Right atrium auricular region (tissue), 2 donors: ENCODE results near the gene RAB11FIP4. TPM values are rescaled to one million over a fixed set of nuclear protein-coding genes. Genes with fewer than 3 reads are reported as not detected.

Source experiments
- DNase-seq: peaks from one replicate; pipeline ENCODE4 v3.0.0-alpha.2; 2019; ENCODE audit warnings: low spot score
- H3K27ac ChIP-seq, 2 donors: fragments of 200-600 bp; sonication (generic); 1 replicate in 1 of 2; 2 replicates in 1 of 2; pipeline ENCODE4 v1.5.1; 2016 to 2019
- H3K27me3 ChIP-seq, 2 donors: fragments of 200-600 bp; sonication (generic); one replicate each; pipeline versions ENCODE4 v1.5.1 to v1.6.0; 2017 to 2019
- H3K36me3 ChIP-seq: fragments of 200-600 bp; sonication (generic); one replicate; pipeline ENCODE4 v1.5.1; 2016
- H3K4me1 ChIP-seq, 2 donors: fragments of 200-600 bp; sonication (generic); one replicate each; pipeline versions ENCODE4 v1.5.1 to v1.6.0; 2017 to 2019
- H3K4me3 ChIP-seq, 2 donors: fragments of 200-600 bp; sonication (generic); 1 replicate in 1 of 2; 2 replicates in 1 of 2; pipeline ENCODE4 v1.5.1; 2017 to 2019; ENCODE audit warnings: mild to moderate bottlenecking in 1 of 2, moderate library complexity in 1 of 2
- H3K9me3 ChIP-seq, 2 donors: fragments of 200-600 bp; sonication (generic); one replicate each; pipeline ENCODE4 v1.5.1; 2019
- total RNA-seq, 2 donors: library from RNA; depleted of rRNA; stranded (reverse); fragments of >200 nt; gene quantifications; one replicate each; pipeline ENCODE4 v1.1.0, GENCODE V29; 2016
- TF ChIP-seq, protein P1 (sequence below), 2 donors: fragments of 200-600 bp; sonication (generic); IDR thresholded peaks; one replicate each; pipeline ENCODE4 v1.5.1; 2019; ENCODE audit warnings: antibody characterized with exemption in 2 of 2

RAB11FIP4 gene
- total RNA-seq, 2 donors from 2014 or later = 4.4 to 7.2 TPM

DNA sequence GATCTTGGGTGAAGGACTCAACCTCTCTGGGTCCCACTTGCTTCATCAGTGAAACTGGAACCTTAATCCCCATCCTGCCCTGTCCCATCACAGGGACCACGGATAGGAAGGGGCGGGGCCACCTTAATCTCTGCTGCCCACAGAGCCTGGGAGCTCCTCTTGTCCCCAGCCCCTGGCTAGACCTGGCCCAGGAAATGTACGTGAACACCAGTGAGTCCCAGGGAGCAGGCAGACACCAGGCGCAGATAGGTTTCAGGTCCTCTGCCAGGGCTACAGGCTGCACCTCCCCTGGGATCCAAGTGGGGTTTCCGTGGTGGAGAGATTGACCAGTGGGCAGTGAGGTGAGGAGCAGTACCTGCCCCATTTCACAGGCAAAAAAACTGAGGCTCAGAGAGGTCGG, 21.0 kb downstream of the RAB11FIP4 start:
- TF ChIP-seq, protein P1, sequence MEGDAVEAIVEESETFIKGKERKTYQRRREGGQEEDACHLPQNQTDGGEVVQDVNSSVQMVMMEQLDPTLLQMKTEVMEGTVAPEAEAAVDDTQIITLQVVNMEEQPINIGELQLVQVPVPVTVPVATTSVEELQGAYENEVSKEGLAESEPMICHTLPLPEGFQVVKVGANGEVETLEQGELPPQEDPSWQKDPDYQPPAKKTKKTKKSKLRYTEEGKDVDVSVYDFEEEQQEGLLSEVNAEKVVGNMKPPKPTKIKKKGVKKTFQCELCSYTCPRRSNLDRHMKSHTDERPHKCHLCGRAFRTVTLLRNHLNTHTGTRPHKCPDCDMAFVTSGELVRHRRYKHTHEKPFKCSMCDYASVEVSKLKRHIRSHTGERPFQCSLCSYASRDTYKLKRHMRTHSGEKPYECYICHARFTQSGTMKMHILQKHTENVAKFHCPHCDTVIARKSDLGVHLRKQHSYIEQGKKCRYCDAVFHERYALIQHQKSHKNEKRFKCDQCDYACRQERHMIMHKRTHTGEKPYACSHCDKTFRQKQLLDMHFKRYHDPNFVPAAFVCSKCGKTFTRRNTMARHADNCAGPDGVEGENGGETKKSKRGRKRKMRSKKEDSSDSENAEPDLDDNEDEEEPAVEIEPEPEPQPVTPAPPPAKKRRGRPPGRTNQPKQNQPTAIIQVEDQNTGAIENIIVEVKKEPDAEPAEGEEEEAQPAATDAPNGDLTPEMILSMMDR (IDR thresholded peaks at IDR 0.05) = no peak
- no peak for DNase-seq
- Histone ChIP-seq H3K36me3 (no peaks in the 10 kb centered on the region), H3K4me3 (no peak overlapping the region), H3K9me3 (no peaks in the 10 kb centered on the region), H3K27me3 (no peaks in the 10 kb centered on the region), H3K27ac (no peak overlapping the region), H3K4me1 (peaks cover 0 to 17% of the 10 kb centered on the region in 2 donors)

DNA sequence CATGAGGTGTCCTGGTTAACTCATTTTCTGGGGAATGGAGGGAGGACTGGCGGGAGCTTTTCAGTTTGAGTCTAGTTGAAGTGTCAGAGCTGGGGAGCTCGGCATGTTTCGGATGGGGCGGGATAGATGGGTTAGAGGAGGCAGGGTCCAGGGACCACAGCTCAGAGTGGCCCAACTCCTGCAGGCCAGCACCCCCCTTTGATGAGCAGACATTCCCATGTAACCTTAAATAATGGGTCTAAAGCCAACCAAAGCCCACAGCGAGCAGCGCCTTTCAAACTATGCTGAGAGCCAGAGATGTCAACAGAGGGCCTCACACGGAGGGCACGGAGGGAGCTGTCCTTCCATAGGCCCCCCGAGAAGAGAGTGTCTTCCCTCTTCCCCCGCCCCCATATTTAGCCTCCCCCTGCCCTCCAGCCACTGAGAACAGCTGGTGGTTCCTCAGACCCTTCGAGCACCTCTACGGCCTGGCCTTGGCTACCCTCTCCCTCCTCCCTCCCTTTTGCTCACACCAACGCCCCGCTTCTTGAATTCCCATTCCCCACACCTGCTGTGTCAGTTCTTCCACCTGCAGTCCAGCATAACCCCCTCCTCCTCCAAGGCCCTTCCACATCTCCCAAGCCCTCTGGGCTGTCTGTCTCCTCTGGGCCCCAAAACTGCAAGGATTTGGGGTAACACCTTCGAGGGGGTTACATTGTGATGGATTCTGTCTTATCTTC, 21.8 kb downstream of the RAB11FIP4 start:
- Histone ChIP-seq H3K9me3 (no peaks in the 10 kb centered on the region), H3K4me1 (peaks cover 0 to 17% of the 10 kb centered on the region in 2 donors), H3K4me3 (no peak overlapping the region), H3K27me3 (no peaks in the 10 kb centered on the region), H3K36me3 (no peaks in the 10 kb centered on the region), H3K27ac (no peak overlapping the region)
- DNase-seq = no peak
- TF ChIP-seq, protein P1 (IDR thresholded peaks at IDR 0.05) = no peak

DNA sequence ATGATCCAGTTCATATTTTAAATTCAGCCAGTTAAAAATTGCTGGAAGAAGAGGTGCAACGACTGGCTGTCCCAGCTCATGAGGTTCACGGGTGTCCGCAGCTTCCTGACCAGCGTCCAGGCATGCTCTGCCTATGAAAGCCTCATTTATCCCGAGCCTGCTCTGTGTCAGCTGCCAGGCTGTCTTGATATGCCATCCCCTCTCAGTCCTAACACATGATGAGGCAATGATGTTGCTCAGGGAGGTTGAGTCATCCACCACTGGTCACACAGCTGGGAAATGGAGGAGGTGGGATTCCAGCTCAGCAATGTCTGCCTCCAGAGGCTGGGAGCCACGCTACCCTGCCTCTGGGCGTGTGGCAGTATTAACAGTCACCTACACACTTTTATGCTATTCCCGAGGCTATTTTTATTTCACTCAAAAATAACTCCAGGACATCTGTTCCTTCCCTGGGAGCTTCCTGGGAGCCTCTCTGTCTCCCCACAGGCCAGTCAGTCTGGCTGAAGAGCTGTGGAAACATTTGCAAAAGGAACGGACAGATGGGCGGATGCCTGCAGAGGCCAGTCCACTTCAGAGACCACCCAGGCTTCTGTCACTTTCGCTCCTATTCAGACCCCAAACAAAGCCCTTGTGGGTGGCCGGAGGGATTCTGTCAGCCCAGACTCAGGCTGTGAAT, 22.5 kb downstream of the RAB11FIP4 start:
- no peak overlapping the region for H3K27ac ChIP-seq
- no peaks in the 10 kb centered on the region for H3K36me3 ChIP-seq
- peaks cover 0 to 17% of the 10 kb centered on the region in 2 donors for H3K4me1 ChIP-seq
- no peaks in the 10 kb centered on the region for H3K9me3 ChIP-seq
- DNase-seq = no peak
- no peak overlapping the region for H3K4me3 ChIP-seq
- no peaks in the 10 kb centered on the region for H3K27me3 ChIP-seq
- TF ChIP-seq, protein P1 (IDR thresholded peaks at IDR 0.05) = no peak

DNA sequence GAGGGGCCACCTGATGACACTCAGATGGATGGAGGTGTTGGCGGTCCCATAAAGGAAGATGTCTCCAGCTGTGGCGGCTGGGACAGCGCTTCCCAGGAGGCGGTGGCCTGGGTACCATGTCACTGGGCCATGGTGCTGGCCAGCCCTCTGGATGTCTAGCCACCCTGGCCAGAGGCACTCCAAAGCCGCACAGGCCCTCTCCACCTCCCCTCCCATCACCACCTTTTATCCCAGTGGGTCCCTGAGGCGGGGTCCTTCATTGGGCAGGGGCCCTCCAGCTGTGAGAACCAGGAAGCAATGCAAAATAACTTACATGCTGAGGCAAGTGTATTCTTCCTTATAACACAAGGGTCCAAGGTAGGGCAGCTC, 23.1 kb downstream of the RAB11FIP4 start:
- TF ChIP-seq, protein P1 (IDR thresholded peaks at IDR 0.05) = no peak
- no peak overlapping the region for H3K4me3 ChIP-seq
- H3K36me3 ChIP-seq = no peaks in the 10 kb centered on the region
- H3K4me1 ChIP-seq = peaks cover 0 to 17% of the 10 kb centered on the region in 2 donors
- no peak for DNase-seq
- no peak overlapping the region for H3K27ac ChIP-seq
- H3K9me3 ChIP-seq = no peaks in the 10 kb centered on the region
- no peaks in the 10 kb centered on the region for H3K27me3 ChIP-seq

DNA sequence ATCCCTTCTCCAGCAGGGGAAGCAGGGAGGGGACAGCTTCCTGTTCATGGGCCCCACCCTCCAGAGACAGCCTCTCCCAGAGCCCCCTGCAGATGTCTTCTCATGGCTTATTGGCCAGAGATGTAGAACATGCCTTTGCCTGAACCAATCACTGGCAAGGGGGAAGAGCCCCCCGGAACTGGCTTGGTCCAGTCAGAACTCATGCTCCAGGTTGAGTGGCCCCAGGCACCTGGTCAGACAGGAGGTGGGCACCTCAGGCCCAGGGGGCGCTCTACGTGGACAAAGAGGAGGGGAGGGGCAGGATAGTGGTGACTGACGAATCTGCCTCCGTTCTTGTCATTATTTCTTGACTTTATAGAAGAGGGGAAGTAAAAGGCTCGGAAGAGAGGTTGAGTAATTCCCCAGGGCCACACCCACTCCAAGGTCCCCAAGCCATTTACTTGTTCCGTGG, 23.6 kb downstream of the RAB11FIP4 start:
- H3K27ac ChIP-seq = no peak overlapping the region
- H3K9me3 ChIP-seq = no peaks in the 10 kb centered on the region
- no peak overlapping the region for H3K4me3 ChIP-seq
- H3K36me3 ChIP-seq = no peaks in the 10 kb centered on the region
- no peaks in the 10 kb centered on the region for H3K27me3 ChIP-seq
- no peak for DNase-seq
- TF ChIP-seq, protein P1 (IDR thresholded peaks at IDR 0.05) = no peak
- H3K4me1 ChIP-seq = peaks cover 0 to 17% of the 10 kb centered on the region in 2 donors
